GM19239 (cell line): ENCODE measurements around the gene TEX29.

ENCODE experiments used
- DNase-seq: peaks from one replicate; pipeline ENCODE4 v3.0.0; 2011; ENCODE audit warnings: low spot score; ENCODE audit not compliant: insufficient read length
- FAIRE-seq: peaks from 2 replicates; lab custom pipeline; 2011; peaks lifted over from hg19 to GRCh38; lab: Jason Lieb, UNC

The TEX29 gene

DNA sequence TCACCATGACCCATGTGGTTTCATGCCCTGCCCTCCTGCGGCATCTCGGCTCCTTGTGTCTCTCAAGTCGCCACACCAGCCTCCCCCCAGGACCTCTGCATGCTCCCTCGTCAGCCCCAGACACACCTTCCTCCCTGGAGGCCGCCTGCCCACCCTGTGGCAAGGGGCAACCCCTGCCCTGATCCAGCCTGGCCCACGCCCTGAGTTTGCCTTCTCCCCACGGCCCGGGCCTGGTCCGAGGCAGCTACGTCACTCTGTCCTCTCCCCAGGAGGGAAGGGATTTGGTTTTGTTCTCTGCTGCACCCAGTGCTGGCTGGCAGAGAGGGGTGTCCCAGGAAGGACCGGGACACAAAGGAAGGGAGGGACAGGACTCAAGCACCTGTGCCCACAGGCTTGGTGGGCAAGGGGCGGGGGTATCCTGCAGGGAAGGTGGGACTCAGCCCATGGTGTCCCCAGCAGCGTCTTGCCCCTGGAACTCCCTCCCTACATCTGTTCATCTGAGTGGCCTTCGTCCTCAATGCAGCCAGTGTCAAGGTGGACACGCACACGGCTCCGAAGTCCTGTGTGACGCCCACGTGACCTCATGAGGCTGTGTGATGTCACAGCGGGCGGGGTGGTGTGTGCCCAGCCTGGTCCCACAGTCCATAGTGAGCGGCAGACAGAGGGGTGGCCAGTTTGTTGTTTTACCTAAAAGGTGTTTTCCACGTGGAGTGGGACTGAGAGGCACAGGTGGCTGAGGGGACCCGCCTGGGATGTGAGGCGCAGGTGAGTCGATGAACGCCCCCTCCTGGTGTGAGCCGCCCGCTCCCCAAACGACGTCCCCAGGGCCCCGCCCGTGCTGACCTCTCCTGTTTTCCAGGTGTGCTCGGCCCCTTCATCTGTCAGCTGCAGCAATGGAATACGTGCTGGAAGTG, at the start of gene TEX29:
Gene TEX29 (plus strand): TSS at position 645 of the 914 bp plus-strand sequence. CDS start 249 bp downstream, at position 894.
- DNase-seq (no peak), FAIRE-seq (no peak)

DNA sequence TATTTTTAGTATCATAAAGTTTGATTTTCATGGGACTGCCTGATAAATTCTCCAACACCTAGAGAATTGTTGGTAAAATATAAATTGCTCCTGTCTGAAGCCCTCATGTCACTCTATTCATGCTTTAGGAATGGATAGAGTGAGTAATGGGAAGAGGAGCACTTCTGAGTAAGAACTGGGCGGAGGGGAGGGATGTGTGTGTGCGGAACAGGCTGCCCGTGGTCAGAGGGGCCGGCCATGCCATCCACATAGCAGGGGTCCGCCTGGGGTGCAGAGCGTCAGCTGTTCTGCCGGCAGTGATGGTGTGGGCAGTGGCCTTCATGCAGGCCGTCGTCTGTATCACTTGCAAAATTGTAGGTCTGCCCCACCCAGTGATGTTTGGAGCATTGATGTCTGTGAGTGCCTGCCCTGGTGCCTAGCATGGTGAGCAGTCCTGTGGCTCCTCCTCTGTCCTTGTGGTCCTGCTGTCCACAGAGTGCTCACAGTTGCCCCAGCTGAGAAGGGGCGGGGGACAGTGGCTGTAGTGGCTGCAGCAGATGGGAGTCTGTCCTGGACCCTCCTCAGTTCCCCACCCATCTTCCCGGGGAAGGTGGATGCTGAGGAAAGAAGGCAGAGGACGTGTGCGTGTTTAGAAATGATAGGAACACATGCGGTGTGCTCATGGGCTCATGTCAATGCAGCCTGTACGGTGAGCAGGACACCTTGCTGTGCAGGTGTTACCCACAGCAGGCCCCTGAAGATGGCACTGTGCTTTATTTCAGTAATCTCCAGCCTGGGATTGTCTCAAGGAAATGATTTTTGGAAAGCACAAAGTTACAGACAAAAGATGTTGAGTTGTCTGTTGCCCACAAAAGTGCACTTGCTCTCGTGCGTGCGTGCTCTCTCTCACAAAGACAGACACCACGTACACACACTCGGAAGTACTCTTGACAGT, 49.4 kb upstream of the TEX29 start:
- DNase-seq: no peak
- no peak for FAIRE-seq

DNA sequence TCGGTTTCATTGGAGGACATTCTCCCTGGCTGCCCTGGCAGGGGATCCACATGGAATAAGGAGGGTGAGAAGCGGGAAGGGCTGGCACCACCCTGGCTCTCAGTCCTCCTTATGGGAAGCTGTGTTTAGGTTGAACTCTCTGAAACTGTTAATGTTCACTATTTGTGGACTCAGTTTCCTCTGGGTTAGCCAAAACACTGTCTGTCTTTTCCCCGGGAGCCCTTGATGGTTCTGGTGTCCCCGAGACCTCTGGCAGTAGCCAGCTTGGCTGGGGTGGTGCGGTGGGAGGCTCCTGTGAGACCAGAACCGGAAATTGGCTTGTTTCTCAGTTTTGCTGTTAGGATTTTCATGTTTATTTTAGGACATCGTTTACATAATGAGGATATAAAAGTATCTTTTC, 48.3 kb upstream of the TEX29 start:
- FAIRE-seq (no peak), DNase-seq (no peak)

DNA sequence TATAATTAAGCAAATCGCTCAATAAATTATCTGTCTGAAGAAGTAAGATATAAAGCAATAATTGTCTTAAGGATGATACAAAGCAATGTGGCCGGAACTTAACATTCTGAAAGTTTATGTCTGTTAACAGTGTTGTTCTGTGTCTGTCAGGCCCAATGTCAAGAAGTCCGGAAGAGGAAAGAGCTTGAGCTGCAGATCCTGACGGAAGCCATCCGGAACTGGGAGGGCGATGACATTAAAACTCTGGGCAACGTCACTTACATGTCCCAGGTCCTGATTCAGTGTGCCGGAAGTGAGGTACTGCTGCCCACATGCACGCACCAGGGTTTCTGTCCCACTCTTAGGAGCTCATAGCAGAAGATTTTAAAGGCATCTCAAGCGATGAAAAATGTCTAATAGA, 45.1 kb upstream of the TEX29 start:
- DNase-seq (no peak), FAIRE-seq (no peak)

DNA sequence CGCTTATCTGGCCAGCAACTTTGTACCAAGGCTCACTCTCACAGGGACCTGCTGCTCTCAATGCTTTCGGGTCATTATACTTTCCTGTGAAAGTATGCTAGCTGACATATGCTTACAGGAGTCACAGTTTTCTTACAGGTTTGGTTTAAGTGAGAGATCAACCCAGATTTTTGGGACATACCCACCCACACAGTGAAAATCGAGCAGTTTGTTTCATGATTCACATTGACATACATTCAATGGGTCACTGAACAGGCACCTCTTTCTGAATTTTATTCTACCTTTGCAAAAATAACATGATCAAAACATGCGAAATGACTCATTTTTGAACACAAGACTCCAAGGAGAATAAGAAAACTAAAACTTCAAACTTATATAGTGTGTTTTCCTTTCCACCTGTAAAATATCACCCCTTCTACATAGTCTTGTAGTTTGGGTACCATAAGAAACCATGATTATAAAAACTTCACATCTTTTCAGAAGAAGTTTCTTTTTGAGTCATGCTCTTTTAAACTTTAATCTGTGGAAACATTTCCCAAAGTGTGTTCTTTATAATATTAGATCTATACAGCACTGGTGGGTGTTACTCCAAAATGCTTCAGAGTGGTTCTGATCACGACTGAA, 44.3 kb upstream of the TEX29 start:
- no peak for DNase-seq
- peak; percentile 59 for FAIRE-seq

DNA sequence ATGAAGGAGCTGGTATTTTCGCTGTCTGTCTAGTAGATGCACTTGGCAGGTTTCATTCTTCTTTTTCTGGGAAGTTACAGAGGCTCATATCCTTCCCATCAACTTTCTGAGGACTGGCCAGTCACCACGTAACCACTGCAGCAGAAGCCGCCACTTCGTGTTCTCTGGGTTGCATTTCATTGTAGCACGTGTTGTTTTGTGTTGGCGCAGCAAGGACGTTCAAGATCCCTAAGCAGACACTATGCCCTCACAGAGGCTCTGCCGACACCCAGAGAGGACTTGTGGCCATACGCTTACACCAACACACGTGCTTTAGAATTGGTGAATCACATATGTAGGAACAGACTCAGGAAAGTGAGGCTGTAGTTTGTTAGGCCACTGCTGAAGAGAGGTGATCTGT, 42.2 kb upstream of the TEX29 start:
- DNase-seq (no peak), FAIRE-seq (no peak)

DNA sequence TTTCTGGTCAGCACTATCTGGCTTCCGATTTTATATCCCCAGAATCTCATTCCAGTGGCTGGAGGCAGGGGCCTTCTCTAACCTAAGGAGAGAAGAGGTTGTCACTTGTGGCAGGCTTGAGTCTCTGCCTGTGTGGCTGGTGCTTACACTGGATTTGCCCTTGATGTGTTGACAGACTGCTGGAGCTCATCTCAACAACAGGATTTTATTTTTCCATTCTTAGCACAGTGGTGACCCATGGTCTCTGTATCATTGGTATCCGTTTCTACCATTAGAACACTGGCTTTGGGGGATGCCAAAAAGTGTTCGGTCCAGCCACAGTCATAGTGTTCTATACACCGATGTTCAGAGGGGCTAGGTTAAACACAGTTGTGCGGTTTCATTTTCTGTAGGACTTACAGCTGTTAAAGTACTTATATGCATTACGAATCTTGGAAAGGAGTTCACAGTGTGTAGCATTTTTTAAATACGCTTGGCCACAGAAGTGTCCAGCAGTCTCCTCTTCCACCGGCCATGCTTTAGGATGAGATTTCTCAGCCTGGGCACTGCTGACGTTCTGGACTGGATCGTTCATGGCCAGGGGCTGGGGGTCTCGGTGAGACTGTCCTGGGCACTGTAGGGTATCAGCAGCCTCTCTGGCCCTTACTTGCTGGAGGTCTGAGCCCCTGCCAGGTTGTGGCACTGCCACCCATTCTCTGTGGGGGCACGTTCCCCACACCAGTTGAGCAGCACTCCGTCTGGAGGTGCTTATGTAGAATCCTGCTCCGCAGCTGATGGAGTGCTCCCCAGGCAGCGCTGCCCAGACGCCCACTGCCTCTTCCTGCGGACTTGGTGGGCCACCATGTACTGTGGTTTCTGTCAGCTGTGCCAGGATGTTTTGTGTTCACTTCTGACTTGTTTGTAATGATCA, 41.4 kb upstream of the TEX29 start:
- FAIRE-seq (no peak), DNase-seq (no peak)

DNA sequence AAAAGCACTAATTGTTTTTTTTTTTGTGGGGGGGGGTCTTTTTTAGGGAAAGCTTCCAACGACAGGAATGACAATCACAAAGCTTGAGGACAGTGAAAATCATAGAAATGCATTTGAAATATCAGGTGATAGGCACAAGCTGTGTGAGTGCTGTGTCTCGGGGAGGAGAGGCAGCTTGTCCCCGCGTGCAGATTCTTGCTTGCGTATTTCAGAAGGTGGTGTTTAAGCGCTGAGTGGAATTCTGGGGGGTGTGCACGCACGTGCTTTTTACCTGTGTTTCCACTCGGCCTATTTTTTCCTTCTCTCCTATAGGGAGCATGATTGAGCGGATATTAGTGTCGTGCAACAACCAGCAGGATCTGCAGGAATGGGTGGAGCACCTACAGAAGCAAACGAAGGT, 40.2 kb upstream of the TEX29 start:
- FAIRE-seq: no peak
- no peak for DNase-seq

DNA sequence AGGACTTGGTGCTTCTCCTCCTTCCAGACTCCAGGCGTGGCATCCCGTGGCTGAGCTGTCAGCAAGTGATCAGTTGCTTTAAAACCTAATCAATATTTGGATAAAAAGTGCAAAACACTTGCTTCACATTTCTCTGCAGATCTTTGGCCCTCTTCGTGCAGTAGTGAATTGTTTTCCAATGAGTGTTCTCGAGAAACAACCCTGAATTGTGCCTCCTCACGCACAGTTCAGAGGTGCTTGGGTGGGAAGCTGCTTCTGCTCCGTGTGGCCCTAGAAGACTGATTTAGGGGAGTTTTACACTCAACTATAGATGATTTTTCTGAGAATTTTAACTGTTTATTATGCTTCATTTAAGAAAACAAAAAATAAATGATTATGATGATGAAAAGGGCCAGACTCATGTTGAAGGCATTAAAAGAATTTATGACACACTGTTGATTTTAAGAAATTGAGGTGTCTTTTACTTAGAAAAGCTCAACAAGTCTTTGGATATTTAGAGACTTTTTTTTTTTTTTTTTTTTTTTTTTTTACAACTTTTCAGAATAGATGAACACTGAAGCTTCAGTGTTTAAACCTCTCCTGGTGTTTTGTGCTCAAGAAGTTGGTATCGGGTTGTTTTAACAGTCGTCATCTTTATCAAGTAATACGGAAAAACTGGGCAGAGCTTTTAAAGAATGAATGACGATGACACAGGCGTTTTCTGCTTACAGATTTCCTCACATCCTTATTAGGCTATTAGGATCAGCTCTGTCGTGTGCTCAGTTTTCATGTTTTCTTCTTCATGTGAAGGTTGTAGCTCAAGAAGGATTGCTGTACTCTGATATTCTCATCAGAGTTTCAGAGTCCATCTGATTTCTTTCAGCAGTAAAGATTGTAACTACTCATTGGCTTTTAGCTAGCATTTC, 39.5 kb upstream of the TEX29 start:
- no peak for FAIRE-seq
- DNase-seq: no peak

DNA sequence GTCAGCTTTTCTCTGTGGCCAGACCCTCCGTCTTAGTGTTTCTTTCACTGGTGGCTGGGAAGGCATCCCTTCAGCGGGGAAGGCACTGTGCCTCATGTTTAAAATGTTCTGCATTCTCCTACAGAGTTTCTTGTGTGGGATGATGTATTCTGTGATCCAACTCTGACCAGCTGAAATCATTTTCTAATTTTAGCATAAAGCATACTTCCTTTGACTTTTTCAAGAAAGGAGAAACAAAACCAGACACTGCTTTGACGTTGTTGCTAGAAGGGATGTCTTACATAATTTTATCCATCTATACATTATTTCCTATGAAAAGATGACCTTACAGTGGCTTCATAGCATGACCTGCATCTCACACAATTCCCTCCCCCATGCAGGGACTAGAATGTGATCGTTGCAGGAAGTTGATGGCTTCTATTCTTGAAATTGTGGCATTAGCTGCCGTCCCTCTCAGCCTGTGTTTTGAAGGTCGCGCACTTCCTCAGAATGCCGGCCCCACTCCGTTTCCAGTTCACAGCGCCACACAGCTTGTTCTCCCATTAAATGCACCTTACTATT, 38.6 kb upstream of the TEX29 start:
- no peak for DNase-seq
- FAIRE-seq: no peak

DNA sequence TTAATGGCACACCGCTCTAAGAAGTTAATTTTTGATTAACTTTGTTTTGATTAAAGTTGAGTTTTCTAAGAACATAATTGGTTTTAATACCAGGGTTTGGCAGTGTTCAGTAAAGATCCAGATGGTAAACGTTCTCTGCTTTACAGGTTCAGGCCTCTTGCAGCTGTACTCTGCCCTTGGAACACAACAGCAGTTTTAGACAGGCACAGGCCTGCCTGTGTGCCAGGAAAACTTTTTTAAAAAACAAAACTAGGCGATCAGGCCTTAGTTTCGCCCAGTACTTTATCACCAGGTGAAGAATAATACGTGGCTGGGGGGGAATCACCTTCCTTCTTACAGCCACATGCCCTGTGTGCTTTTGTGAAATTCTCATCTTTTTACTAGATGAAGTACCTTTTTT, 38.0 kb upstream of the TEX29 start:
- FAIRE-seq: no peak
- no peak for DNase-seq

DNA sequence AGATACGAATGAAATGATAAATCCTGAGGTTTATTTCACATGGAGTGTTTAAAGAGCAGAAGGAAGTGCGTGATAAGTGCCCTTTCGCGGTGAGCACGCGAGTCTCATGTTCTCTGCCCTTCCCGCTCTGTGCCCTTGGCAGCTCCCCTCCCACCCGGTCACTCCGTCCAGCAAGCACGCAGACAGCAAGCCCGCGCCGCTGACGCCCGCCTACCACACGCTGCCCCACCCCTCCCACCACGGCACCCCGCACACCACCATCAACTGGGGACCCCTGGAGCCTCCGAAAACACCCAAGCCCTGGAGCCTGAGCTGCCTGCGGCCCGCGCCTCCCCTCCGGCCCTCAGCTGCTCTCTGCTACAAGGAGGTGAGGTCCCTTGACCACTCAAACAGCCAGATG, 37.4 kb upstream of the TEX29 start:
- FAIRE-seq: no peak
- no peak for DNase-seq

DNA sequence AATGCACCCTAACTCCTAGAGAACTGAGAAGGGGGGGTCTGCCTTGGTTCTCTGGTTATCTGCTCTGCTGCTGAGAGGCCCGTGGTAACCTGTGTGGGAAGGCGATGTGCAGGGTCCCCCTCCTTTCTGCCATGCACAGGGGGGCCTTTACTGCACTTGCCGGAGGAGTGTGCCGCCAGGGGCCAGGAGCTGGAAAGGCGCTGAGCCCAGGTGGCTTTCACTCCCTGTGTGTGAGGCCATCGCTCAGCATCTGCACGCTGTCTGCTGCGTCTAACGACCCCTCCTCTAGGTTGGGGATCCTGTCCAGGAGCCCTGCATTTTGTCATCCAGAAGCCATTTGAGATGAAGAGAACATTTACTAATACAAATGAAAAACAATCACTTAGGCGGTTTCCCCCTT, 37.0 kb upstream of the TEX29 start:
- no peak for DNase-seq
- no peak for FAIRE-seq

DNA sequence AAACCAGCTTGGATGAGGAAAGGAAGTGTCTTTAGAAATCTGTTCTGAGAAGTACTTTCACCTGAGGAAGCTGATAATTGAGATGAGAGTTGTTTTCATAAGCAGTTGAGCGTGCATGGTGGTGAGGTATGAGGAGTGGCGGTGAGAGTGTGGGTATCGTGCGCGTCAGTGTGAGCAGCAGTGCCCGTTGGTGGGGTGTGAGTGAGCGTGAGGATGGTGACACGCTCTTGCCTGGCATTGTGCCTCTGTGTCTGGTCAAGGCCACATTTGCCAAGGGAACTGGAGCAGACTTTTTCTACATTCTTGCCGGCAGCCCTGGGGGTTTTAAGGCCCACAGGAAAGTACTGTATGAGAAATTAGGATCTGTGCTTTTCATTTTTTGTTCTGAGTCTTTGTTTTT, 36.5 kb upstream of the TEX29 start:
- no peak for DNase-seq
- FAIRE-seq: no peak

DNA sequence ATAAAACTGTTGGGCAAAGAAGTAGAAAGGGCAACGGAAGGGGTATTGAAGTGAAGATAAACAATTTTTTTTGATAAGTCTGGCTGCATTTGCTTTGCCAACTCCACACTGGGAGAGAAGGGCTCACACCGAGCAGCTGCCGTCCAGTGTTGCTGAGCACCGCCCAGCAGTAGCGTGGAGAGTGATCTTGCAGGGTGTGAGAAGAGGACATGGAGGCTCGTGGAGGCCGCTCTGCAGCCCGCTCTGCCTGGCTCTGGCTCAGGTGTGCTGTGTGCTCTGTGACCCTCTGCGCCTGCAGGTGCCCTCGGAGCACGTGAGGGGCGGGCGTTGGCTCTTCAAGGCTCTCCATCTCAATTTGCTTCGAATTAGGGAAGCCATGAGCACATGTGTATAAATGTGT, 35.9 kb upstream of the TEX29 start:
- FAIRE-seq (no peak), DNase-seq (no peak)

DNA sequence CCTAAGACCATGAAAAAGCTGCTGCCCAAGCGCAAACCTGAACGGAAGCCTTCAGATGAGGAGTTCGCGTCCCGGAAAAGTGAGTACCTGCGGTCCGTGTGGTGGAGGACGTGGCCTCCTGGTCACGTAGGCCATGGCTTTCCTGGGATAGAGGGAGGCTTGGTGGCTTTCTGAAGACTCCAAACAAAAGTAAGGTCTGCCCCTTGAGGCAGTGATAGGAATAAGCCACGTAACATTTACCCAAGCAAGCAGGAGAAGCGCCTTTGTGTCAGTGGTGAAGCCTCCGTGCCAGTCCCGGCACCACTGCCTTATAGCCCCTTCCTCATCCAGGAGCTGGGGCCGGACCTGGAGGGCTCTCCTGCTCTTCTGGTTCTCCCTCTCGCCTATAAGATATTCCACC, 34.3 kb upstream of the TEX29 start:
- FAIRE-seq (no peak), DNase-seq (no peak)

DNA sequence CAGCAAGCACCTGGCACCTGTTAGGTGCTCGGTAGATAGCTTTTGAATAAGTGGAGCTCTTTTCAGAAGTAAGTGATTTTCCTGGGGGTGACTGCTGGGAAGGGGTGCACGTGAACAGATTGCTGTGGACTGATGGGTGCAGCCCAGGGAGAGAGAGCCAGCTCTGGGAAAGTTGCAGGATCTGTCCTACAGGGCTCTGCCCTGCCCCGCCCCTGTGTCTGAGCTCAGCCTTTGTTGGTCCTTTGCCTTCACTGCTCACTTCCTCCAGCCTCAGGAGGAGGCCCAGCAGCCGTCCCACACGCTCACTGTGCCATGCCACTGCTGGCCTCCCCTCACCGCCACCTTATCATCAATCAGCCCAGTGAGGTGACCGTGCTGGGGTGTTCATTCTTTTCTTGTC, 33.7 kb upstream of the TEX29 start:
- FAIRE-seq (no peak), DNase-seq (no peak)

DNA sequence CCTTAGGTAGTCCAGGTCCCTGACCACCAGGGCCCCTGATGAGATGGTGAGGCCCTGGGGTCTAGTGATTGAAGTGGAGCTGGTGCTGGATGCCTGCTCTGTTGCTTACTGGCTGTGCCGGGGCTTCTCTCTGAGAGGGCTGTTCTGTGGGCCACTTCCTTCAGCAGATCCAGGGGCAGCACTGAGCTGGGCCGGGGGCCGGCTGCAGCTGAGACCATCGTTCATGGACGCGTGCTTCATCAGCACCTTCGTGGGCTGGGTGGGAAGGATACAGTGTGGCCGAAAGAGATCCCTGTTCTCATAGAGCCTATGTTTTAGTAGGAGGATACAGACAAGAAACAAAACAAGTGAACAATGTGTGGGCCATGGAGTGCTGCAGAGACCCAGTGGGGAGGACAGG, 33.2 kb upstream of the TEX29 start:
- FAIRE-seq (no peak), DNase-seq (no peak)
